ENCODE results near the gene LRRN1.

Gene LRRN1

GRCh38 chr3:3893590-3893989, 94.4 kb downstream of the LRRN1 start:
- H3K4me3 ChIP-seq (ENCODE audit: low read depth, low read length): no peak overlapping the region

Data from iPS-11a (cell line).